GM19455 (cell line): ENCODE results near the gene USP38.
"Not testable (repeated sequence)": the region's sequence is repeated elsewhere in the genome, so short reads cannot be mapped to it uniquely, and the experiment has no call there.

Experiments used
- ATAC-seq: cut with Tn5 transposase; IDR thresholded peaks from one replicate; pipeline ENCODE4 v1.9.1; 2021; ENCODE audit not compliant: unreplicated experiment

USP38 gene

DNA sequence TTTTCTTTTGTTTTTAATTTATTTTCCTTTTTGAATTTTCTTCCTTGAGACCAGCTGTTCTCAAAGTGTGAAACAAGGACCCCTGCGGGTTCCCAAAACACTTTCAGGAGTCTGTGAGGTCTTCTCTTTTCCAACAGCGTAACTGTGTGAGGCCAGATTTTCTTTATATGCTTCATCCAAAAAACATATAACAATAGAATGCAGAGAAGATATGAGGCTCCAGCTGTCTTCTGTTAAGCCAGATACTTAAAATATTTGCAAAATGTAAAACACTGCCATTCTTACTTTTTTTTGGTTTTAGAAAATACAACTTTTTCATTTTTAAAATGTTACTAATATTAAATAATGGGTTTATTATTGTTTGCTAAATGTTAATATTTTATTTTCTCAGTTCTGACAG lies 27.8 kb downstream of the USP38 start:
- ATAC-seq: no peak

DNA sequence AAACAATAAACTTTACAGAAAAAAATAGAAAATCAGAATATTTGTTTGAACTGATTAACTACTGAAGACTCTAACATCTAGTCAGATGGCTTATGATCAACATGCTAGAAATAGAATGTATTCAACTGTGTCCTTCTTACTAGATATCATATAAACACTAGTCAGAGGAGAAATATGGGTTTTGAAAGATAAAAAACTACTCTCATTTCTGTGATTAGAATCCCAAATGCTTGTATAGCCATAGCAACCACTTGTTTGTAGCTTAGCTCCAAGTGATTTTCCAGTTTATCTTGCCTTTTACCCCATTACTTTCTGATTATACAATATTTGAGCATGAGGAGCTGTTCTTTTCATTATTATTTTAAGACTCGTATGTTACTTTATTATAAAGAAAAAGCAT lies 31.2 kb downstream of the USP38 start:
- ATAC-seq: no peak

DNA sequence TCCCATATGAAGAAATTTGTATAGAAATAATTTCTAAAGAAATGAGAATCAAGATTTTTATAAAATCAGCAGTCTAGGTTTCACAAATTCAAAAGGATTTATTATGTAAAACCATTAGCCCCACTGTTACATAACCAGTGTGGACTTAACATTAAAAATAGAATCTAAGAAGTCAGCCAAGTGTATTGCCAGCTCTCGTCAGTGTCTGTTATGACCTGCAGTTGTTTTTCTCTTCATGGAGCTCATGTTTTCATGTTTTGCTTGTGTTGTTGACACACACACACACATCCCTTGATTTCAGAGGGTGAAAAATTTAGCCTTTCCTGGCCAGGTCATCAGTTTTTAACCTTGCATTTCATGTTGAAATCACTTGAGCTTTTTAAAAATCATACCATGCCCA lies 39.5 kb downstream of the USP38 start:
- ATAC-seq: no peak

DNA sequence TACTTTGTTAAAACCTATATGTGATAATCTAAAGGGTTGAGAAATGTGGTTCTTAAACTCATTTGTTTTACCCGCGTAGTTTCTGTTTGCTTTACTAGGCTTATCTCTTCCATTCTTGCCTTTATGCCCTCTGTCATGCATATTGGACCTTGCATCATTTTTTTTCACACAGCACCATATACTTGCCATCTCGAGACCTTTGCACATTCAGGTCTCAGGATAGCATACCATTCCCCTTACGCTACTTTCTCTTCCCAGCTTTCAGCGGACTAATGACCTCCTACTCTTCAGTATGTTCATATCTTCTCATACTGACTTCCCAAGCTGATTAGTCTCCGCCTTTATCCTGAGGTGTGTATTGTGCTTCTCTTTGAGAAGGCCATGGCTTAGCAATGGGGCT lies 40.5 kb downstream of the USP38 start:
- ATAC-seq: no peak

DNA sequence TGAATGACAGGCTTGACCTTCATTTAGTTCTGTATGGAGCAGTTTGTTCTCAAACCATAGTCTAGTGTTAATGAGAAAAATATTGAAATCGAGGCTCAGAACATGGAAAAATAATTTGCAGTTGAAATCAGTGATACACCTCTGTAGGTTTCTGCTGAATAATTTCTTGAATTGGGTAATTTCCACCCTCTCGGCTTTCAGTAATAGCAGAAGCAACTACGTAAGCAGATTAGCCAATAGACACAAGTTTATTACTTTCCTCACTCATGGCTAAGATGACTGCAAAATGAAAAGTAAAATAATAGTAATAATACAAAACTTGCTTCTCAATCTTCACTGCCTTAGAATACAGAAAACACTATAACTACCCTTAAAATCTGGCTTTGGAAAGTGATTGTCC lies 46.0 kb downstream of the USP38 start:
- no peak for ATAC-seq

DNA sequence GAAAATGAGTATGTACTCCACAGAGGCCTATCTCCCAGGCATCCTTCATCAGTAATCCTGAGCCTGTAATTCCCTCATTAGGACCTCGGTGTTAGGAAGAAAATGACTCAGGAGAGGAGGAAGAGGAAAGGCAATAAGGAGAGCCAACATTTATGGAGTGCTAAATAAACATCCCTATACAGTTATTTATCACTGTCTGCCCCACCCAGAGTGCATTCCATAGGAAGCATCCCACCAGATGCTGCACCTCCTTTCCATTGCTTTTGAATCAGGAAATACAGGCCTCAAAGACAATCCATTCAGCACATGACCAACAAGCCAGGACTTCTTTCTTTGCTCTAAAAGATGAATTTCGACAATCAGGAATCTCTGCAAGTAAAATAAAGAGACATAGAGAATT lies 47.6 kb downstream of the USP38 start:
- no peak for ATAC-seq

DNA sequence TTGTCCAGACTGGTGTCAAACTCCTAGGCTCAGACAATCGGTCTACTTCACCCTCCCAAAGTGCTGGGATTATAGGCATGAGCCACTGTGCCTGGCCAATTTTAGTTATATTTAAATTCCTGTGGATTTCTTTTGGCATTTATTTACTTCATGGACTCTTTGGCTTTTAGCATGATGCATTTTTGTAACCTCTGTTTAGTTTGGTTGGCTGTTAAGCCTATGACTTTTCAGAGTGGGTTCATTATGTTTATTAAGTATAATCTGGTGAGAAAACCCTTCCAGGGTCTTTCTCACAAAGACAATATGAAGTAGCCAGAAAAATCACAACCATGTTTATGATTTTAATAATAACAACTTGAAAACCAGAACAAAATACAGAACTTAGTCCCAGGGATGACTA lies 49.4 kb downstream of the USP38 start:
- no peak for ATAC-seq

DNA sequence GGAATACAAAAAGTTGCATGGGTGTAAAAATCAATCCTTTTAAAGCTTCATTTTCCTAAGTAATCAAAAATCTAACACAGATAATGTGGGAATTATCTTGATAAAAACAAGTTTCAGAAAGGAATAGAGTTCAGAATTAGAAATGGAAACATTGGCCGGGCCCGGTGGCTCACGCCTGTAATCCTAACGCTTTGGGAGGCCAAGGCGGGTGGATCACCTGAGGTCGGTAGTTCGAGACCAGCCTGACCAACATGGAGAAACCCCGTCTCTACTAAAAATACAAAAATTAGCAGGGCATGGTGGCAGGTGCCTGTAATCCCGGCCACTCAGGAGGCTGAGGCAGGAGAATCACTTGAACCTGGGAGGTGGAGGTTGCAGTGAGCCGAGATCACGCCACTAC lies 52.5 kb downstream of the USP38 start:
- ATAC-seq: not testable (repeated sequence)

DNA sequence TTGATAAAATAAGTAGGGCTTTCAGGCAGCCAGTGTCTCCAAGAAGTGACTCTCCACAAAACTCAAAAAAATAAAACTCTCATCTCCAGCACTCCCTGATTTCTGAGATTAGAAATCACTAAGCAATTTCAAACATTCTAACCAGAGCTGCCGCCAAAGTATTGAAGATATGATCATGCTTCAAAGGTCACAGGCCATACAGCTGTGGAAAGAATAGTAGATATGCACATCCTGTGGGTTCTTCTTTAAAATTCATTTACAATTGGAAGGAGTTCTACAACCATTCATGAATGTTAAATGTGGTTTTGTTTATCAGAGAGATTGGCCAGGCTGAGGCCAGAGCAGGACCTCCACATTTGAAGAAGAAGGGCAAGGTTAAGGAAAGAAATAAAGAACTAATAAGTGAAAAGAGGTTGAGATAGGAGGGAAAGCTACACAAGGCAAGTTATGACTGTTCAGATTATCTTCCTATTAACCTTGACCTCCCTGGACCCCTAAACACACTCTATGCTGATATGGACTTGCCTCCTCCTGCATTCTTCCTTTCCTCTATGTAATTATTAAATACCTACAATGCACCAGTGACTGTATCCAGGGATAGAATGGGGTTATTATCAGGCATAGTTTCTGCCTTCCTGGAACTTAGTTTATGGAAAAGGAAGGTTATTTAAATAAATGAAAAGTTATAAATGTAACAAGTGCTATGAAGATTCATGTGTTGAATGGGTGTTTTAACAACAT lies 56.4 kb downstream of the USP38 start:
- no peak for ATAC-seq

DNA sequence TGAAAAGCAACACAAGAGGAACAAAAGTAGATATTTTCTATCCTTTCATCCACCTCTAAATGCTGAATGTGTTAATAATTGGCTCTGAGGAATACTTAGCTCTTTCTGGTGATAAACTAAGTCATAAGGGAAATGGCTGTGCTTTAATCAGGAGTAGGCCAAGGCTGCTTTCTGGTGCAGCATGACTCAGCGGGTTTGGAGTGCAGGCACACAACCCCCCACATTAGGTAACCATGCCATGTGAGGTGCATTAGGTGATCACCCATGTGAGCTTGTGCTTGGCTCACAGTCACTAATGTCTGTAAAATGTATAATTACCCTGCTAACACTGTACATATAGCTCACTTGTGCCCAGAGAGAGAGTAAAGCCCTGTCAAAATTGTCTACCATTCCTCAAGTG lies 57.2 kb downstream of the USP38 start:
- ATAC-seq: no peak

DNA sequence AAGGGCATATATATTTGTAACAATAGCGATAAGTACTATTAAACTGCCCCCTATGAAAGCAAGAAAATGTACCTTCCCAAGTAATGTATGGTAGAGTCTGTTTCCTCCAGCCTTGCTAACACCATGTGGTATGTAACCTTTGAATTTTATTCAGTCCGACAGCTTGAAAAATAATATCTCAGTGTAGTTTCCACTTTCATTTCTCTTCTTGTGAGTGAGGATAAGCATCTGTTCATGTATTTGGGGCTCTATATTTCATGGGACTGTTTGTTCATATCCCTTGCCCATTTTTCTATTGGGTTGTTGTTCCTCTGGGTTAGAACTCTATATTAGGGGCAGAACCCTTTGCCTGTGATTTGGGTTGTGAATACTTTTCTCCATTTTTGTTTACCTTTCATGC lies 58.3 kb downstream of the USP38 start:
- ATAC-seq: no peak

DNA sequence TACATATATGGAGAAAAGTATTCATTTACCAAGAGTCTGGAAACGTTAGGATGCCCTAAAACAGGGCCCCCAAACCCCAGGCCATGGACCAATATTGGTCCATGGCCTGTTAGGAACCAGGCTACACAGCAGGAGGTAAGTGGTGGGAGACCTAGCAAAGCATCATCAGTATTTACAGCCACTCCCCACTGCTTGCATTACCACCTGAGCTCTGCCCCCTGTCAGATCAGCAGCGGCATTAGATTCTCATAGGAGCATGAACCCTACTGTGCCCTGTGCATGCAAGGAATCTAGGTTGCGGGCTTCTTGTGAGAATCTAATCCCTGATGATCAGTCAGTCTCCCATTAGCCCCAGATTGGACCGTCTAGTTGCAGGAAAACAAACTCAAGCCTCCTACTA lies 62.3 kb downstream of the USP38 start:
- ATAC-seq: no peak

DNA sequence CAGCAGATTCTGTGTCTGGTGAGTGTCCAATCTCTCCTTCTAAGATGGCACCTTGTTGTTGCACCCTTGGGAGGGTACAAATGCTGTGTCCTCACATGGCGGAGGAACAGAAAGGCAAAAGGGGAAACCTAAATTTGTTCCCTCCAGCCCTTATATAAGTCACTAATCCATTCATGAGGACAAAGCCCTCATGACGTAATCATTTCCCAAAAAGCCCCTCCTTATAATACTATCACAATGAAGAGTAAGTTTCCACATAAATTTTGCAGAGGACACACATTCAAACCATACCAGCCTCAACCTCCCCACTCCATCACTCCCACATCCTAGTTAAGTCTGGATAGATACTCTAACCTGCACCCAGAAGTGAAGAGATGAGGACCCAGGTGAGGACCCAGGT lies 63.1 kb downstream of the USP38 start:
- ATAC-seq: no peak

DNA sequence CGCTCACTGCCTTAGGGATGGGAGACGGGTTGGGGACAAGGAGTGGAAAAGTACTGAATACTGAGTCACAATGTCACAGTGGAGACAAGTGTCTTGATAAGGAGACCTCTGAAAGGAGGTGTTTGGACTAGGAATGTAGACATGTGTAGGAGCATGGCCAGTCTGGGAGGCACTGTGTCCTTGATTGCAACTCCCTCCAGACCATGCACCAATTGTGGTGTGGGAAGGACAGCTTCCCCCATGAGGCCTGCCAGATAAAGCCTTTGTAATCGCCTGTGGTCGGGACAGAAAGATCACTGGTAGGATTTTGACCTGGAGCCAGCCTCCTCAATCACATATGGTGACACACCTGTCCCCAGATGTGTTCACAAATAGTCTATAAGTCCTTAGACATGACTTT lies 64.1 kb downstream of the USP38 start:
- no peak for ATAC-seq

DNA sequence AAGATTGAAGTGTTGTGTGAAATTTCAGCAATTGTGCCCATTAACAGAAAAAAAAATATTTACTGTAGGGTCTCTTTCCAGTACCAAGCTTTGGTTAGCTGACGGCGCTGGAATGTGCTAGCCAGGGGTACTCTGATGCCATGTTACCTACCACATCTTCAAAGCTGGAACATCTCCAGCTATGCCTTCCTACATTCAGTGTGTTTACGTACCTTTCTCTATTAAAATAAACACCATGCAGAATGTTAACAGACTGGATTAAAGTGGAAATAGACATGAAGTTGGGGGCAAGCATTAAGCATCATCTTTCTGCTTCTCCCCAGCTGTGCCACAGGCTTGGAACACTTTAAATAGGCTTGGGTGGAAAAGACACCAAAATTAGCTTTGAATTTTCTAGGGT lies 65.9 kb downstream of the USP38 start:
- no peak for ATAC-seq

DNA sequence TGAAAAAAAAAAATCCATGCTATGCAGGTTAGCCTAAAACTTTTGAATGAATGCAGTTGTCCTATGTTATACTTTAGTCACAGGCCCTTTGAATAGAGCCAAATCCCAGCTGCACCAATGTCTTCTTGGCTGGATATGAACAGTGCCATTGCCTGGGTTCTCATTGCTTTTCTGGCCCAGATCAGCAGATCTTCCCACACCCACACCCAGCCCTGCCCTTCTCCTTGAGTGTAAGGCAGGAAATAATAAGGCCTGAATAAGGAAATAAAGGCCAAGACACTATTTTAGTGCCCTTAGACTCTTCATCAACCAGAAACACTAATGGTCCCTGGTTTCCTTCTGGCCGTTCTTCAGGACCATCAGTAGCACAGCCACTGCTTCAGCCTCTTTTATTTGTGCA lies 66.6 kb downstream of the USP38 start:
- ATAC-seq: no peak

DNA sequence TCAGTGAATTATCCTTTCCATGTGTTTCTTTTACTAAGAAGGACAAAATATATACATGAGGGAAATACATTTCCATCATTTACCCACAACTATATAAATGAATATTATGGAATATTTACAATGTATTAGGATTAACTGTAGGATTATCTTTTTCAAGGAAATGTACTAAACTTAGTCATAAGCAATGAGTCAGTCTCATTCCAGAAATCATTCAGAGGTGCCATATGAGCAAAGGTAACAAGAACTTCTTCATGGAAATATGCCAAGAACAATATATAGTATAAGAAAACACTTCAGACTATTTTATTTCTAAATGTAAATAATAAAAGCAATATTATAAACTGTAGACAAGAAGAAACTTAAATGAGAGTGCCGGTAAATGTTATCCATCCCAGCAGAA lies 67.1 kb downstream of the USP38 start:
- ATAC-seq: no peak

DNA sequence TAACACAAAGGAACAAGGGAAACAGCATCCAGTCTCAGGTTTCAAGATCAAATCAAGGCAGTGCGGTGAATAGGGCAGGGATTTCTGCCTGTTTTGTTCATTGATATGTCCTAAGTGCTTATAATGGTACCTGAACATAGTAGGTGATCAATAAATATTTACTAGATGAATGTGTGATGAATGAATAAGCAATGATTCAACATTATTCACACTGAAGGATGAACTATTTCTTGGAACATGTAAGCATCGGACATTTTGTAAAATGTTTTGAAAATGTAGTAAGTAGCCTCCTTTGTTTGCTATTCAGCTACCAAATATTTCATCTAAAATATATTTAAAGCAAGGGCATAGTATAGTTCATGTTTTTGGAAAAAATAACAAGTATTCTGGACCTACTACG lies 67.8 kb downstream of the USP38 start:
- no peak for ATAC-seq

DNA sequence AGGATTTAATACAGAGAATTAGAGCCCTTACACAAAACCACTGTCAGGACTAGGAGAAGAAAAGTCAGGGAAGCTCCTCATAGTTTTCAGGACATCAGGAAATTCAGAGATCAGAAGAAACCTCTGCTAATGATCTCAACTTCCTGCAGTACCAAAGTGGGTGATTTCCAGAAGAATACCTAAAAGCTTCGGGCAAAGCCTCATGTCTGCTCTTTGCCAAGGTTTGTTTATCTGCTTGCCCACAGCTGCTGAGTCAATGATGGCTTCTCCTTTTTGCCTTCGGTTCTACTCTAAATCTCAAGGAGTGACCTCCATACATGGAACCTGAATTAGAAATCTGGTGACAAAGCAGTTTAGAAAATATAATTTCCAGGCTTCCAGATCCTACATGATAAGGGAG lies 68.4 kb downstream of the USP38 start:
- no peak for ATAC-seq

DNA sequence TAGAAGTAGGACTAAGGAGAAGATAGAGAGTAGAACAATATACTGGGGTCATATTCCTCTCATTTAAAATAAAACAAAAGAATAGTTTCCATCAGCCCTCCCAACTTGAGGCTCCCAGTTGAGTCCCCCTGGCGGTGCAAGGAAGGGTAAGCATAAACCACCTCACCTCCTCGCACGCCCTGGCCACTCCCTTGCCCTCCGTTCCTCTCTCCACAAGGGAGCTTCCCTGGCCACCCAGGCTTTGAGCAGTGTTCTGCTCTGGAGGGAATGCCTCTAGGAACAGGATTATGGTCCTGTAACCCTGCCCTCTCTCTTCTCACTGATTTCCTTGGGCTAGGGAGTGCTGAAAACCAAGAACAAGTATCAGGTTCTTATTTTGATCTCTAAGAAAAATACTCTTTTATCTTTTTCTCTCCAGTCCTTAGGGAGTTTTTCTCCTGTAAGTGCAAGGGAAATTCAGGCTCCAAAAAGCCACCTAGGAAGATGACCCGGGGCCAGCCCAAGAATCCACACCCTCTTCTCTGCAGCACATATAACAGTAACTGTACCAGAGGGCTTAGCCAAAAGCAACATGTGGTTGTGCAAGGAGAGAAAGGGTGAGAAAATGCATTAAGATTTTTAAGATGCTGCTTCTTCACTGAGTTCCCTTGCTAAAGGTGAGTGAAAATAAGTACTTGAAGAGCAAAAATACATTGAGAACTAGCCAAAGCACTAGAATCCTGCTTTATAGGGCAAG lies 69.9 kb downstream of the USP38 start:
- no peak for ATAC-seq

DNA sequence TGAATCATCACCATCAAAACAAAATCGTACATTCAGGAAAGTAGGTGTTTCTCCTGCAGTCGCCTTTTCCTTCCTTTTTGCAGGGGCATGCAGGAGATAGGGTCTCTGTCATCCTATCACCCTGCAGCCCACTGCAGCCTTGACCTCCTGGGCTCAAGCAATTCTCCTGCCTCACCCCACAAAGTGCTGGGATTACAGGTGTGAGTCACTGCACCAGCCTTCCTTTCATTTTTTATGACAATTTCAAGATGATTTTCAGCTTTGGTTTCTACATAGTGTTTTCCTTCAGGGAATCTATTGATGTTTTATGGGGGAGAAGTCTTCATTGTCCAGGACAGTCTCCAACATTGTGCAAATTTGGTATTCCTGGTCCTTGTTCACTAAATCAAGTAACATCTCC lies 71.7 kb downstream of the USP38 start:
- ATAC-seq: no peak

DNA sequence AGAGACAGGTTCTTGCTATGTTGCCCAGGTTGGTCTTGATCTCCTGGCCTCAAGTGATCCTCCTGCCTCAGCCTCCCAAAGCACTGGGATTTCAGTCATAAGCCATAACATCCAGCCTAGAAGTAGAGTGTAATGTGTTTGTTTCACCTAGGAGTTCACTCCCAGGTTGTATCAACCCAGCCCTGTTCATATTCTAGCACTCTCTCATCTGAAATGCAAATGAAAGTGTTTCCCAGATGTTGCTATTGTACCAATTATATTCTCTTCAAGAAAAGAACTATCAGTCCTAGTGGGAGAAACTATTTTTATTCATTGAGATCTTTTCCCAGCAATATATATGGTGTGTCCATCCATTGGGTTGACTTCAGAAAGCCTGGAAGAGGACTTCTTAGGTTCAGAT lies 72.6 kb downstream of the USP38 start:
- no peak for ATAC-seq

DNA sequence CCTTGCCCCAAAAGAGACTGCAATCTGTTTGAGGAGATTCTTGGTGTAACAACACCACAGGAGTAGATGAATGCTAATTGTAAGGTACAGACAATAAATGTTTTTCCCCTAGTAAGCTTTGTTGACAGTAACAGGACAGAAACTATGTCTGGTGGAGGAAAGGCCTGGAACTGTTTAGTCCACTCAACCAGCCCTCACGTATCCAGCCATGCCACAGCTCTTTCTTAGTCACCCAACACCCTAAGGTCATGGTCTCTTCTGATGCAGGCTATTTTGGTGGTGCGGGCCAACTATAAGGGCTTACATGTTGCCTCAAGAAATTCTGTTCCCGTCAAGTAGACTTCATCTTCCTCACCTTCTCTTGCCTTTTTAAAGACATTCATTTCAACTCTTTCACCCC lies 76.0 kb downstream of the USP38 start:
- ATAC-seq: no peak
